GM12878 (cell line): Measurements from ENCODE around the gene YEATS4. TPM values are rescaled to one million over a fixed set of nuclear protein-coding genes. Genes with fewer than 3 reads are reported as not detected.

ENCODE experiments used
- ATAC-seq: fragments of 200-7000 bp; cut with Tn5 transposase; 3 replicates; pipeline ENCODE4 v1.9.1; 2020; ENCODE audit warnings: mild to moderate bottlenecking, moderate library complexity
- BruUV-seq: library from RNA; stranded (reverse); fragments of 400-500 nt; replicated peaks from 2 replicates; lab custom pipeline; 2021; lab: Mats Ljungman, UMichigan
- CTCF ChIA-PET: fragments of 300-600 bp; sonication (Branson Sonifier 250); formaldehyde crosslinking; extraction: SDS; loops from one replicate; lab custom pipeline; 2021; ENCODE audit warnings: inconsistent platforms; lab: Yijun Ruan, JAX
- POLR2A ChIA-PET: fragments of 350-600 bp; formaldehyde crosslinking; extraction: SDS; loops from one replicate; lab custom pipeline; 2021; ENCODE audit warnings: inconsistent platforms; lab: Charles Lee
- RAD21 ChIA-PET: fragments of 300-600 bp; sonication (Branson Sonifier 250); formaldehyde crosslinking; loops from one replicate; lab custom pipeline; 2023; ENCODE audit warnings: antibody characterized with exemption; ENCODE audit not compliant: unreplicated experiment; lab: Charles Lee
- SMC1A ChIA-PET: fragments of 300-600 bp; sonication (Branson Sonifier 250); formaldehyde crosslinking; loops from one replicate; lab custom pipeline; 2023; ENCODE audit not compliant: unreplicated experiment, uncharacterized antibody; lab: Charles Lee
- DNase-seq: peaks from one replicate; pipeline ENCODE4 v3.0.0-alpha.2; 2011; ENCODE audit warnings: low read depth, low spot score
- FAIRE-seq: peaks from 3 replicates; lab custom pipeline; 2011; peaks lifted over from hg19 to GRCh38; lab: Jason Lieb, UNC
- H2AFZ ChIP-seq: 2 replicates; pipeline ENCODE4 v1.6.0; 2011; ENCODE audit warnings: low read depth, low read length, control low read depth; ENCODE audit not compliant: control insufficient read depth
- H3K27ac ChIP-seq: 2 replicates; pipeline ENCODE4 v1.5.1; 2011; ENCODE audit warnings: control low read depth; ENCODE audit not compliant: control insufficient read depth, insufficient read depth
- H3K27me3 ChIP-seq, 2 experiments: replicated peaks in 1 of 2; 2 replicates each; pipeline versions ENCODE4 v1.6.0 to v1.6.1; 2011; ENCODE audit warnings: low read length in 1 of 2; ENCODE audit not compliant: control insufficient read depth in 2 of 2, insufficient read depth in 2 of 2
- H3K36me3 ChIP-seq, 2 experiments: 2 replicates each; pipeline ENCODE4 v1.5.1; 2011; ENCODE audit warnings: low read length in 1 of 2; ENCODE audit not compliant: control insufficient read depth in 2 of 2, insufficient read depth in 2 of 2
- H3K4me1 ChIP-seq: 2 replicates; pipeline ENCODE4 v1.6.1; 2011; ENCODE audit warnings: mild to moderate bottlenecking, low read length, moderate library complexity, mixed read lengths; ENCODE audit not compliant: control insufficient read depth, insufficient read depth
- H3K4me2 ChIP-seq: 2 replicates; pipeline ENCODE4 v1.6.0; 2011; ENCODE audit warnings: control low read depth; ENCODE audit not compliant: control insufficient read depth, insufficient read depth
- H3K4me3 ChIP-seq: fragments of 200-600 bp; sonication (generic); 2 replicates; pipeline ENCODE4 v1.5.1; 2016
- H3K79me2 ChIP-seq: 2 replicates; pipeline ENCODE4 v1.6.0; 2011; ENCODE audit warnings: low read length; ENCODE audit not compliant: control insufficient read depth, insufficient read depth
- H3K9ac ChIP-seq: 2 replicates; pipeline ENCODE4 v1.8.0; 2011; ENCODE audit warnings: low read length, control low read depth, mixed read lengths; ENCODE audit not compliant: control insufficient read depth, insufficient read depth
- H3K9me3 ChIP-seq: replicated peaks from 3 replicates; pipeline ENCODE4 v1.5.1; 2011; ENCODE audit warnings: mild to moderate bottlenecking, low read length; ENCODE audit not compliant: control insufficient read depth, insufficient read depth
- H4K20me1 ChIP-seq: 2 replicates; pipeline ENCODE4 v1.6.0; 2011; ENCODE audit not compliant: control insufficient read depth, insufficient read depth
- BRCA1 ChIP-seq: IDR thresholded peaks from 2 replicates; pipeline ENCODE4 v1.6.1; 2011; ENCODE audit warnings: low read depth, low read length, improper control_type of control experiment
- CBFB ChIP-seq: IDR thresholded peaks from 2 replicates; pipeline ENCODE4 v1.6.1; 2016; ENCODE audit warnings: antibody characterized with exemption, low read depth
- CUX1 ChIP-seq: IDR thresholded peaks from 2 replicates; pipeline ENCODE4 v1.6.1; 2012; ENCODE audit warnings: improper control_type of control experiment, low read depth, low read length; ENCODE audit not compliant: insufficient replicate concordance
- GATAD2B ChIP-seq: fragments of 450-650 bp; conservative IDR thresholded peaks from 2 replicates; pipeline ENCODE4 v1.6.1; 2017; ENCODE audit warnings: low read depth, mild to moderate bottlenecking, moderate library complexity
- HCFC1 ChIP-seq: fragments of 150-350 bp; IDR thresholded peaks from 2 replicates; pipeline ENCODE4 v1.6.1; 2014; ENCODE audit warnings: low read length
- HDAC6 ChIP-seq: fragments of 200-600 bp; sonication (generic); IDR thresholded peaks from one replicate; pipeline ENCODE4 v1.8.0; 2017; ENCODE audit warnings: antibody characterized with exemption; ENCODE audit not compliant: unreplicated experiment
- HSF1 ChIP-seq: fragments of 150-350 bp; IDR thresholded peaks from 2 replicates; pipeline ENCODE4 v1.6.1; 2014; ENCODE audit warnings: mild to moderate bottlenecking, low read depth, low read length
- IRF5 ChIP-seq: fragments of 450-650 bp; IDR thresholded peaks from 2 replicates; pipeline ENCODE4 v1.6.1; 2017; ENCODE audit warnings: borderline replicate concordance
- KDM1A ChIP-seq: fragments of 200-600 bp; sonication (generic); IDR thresholded peaks from 2 replicates; pipeline ENCODE4 v1.6.1; 2016; ENCODE audit warnings: borderline replicate concordance
- NBN ChIP-seq: fragments of 450-650 bp; IDR thresholded peaks from 2 replicates; pipeline ENCODE4 v1.6.1; 2016
- NFXL1 ChIP-seq: fragments of 450-650 bp; IDR thresholded peaks from 2 replicates; pipeline ENCODE4 v1.6.1; 2017; ENCODE audit warnings: antibody characterized with exemption, mild to moderate bottlenecking, borderline replicate concordance
- NFYA ChIP-seq: IDR thresholded peaks from 2 replicates; pipeline ENCODE4 v1.6.1; 2011; ENCODE audit warnings: low read depth, mild to moderate bottlenecking, low read length, improper control_type of control experiment, borderline replicate concordance
- RBBP5 ChIP-seq: fragments of 200-600 bp; sonication (generic); conservative IDR thresholded peaks from 2 replicates; pipeline ENCODE4 v1.6.1; 2016
- SRF ChIP-seq, 2 experiments: IDR thresholded peaks; 2 replicates each; pipeline ENCODE4 v1.6.1; 2011; ENCODE audit warnings: low read depth in 2 of 2, low read length in 2 of 2, mild to moderate bottlenecking in 1 of 2, moderate library complexity in 1 of 2
- TARDBP ChIP-seq: IDR thresholded peaks from 2 replicates; pipeline ENCODE4 v1.6.1; 2016; ENCODE audit warnings: borderline replicate concordance
- WRNIP1 ChIP-seq: IDR thresholded peaks from 2 replicates; pipeline ENCODE4 v1.6.1; 2011; ENCODE audit warnings: low read depth, low read length, improper control_type of control experiment, borderline replicate concordance
- ZNF207 ChIP-seq: fragments of 450-650 bp; IDR thresholded peaks from 2 replicates; pipeline ENCODE4 v1.6.1; 2014; ENCODE audit warnings: antibody characterized with exemption, mild to moderate bottlenecking, borderline replicate concordance
- ZSCAN29 ChIP-seq: fragments of 450-650 bp; IDR thresholded peaks from 2 replicates; pipeline ENCODE4 v1.6.1; 2017; ENCODE audit warnings: mild to moderate bottlenecking, moderate library complexity
- WGBS: methylation state at CpG from one replicate; pipeline ENCODE4 v1.1.6; 2016; ENCODE audit warnings: low lambda C conversion rate; ENCODE audit not compliant: insufficient replicate concordance, insufficient coverage; ENCODE audit errors: missing lambda C conversion rate; 5-methylcytosine and 5-hydroxymethylcytosine counted together
- in situ Hi-C: fragments of 300-500 bp; cut with MboI; formaldehyde crosslinking; loops from 9 replicates; pipeline ENCODE4 v1.14.3; 2018; ENCODE audit warnings: mixed read lengths
- intact Hi-C: fragments of 100-400 bp; cut with micrococcal nuclease; formaldehyde crosslinking; loops from one replicate; pipeline ENCODE4 v1.14.2; 2022; ENCODE audit not compliant: unreplicated experiment
- polyA plus RNA-seq, 11 experiments: library from polyadenylated mRNA; depleted of rRNA in 4 of 11; unstranded in 6 of 11; stranded (reverse) in 5 of 11; fragments of >200 nt; fragmentation: Nextera tagmentation in 4 of 11; fragmentation: Illumina TruSeq in 1 of 11; extraction: Ambion mirVana in 4 of 11; extraction: Trizol in 1 of 11; gene quantifications; 1 replicate in 1 of 11; 2 replicates in 10 of 11; pipeline versions ENCODE4 v1.2.1 to v1.2.3, GENCODE V29; 2011 to 2016; ENCODE audit warnings: inconsistent platforms in 2 of 11, missing spikeins in 2 of 11, low read depth in 1 of 11
- total RNA-seq, 4 experiments: library from RNA; depleted of rRNA in 3 of 4; stranded (reverse); fragments of >200 nt in 3 of 4; fragmentation: Illumina TruSeq in 1 of 4; extraction: Trizol in 1 of 4; gene quantifications; 2 replicates each; pipeline versions ENCODE4 v1.2.1 to v1.2.3, GENCODE V29; 2013 to 2021

The YEATS4 gene
- total and polyA plus RNA-seq, 10 of the 15 experiments (the other 5 are each of a cell fraction or from before 2014, with no cell fraction given) = 23.8 to 45.4 (median 36.8) TPM

- Histone ChIP-seq H3K4me3 (no peak overlapping the region), H3K4me2 (no peak overlapping the region), H3K9ac (no peak overlapping the region), H3K79me2 (peaks cover 2% of the 10 kb centered on the region; the same call in 1 of the 2 replicates), H3K27me3 (no peaks in the 10 kb centered on the region), H3K4me1 (no peaks in the 10 kb centered on the region), H3K9me3 (no peaks in the 10 kb centered on the region), H2AFZ (no peak overlapping the region), H3K36me3 (peaks cover 0 to 24% of the 10 kb centered on the region in 2 experiments; a peak in 2 of 4 replicates), H4K20me1 (no peaks in the 10 kb centered on the region), H3K27ac (no peak overlapping the region)
- no peak for DNase-seq
- intact Hi-C loops = no loop called here
- no TSS peak for BruUV-seq
- ATAC-seq = no peak
- ChIA-PET CTCF (interaction anchor here (0.6 to 3.1 kb wide), 4 partner anchors 10 to 234 kb away, joined by 3 to 23 read pairs (median 6); no protein-coding TSS in a partner anchor), POLR2A (no interaction called here), RAD21 (interaction anchor here (0.6 to 2.6 kb wide), 2 partner anchors 10 to 226 kb away, joined by 4 to 10 read pairs; no protein-coding TSS in a partner anchor), SMC1A (interaction anchor here (1.0 kb wide), 1 partner anchor 203 kb away, joined by 4 read pairs; no protein-coding TSS in a partner anchor)
- 100% methylated on average over 1 of the region's 1 CpG for WGBS
- in situ Hi-C loops = no loop called here
- no peak for FAIRE-seq
- TF ChIP-seq HDAC6 (no peak), HCFC1 (no peak), ZSCAN29 (no peak), HSF1 (no peak), GATAD2B (no peak), BRCA1 (no peak), SRF (IDR thresholded peaks at IDR 0.05; ENCODE audit: low read depth in 2 of 2, low read length in 2 of 2) (no peak), CUX1 (no peak), ZNF207 (no peak), IRF5 (no peak), TARDBP (no peak), NFXL1 (no peak), NFYA (no peak), KDM1A (no peak), WRNIP1 (no peak), NBN (no peak), CBFB (no peak), RBBP5 (no peak)
Observed at GRCh38 chr12:69368171-69368570, 8.6 kb downstream of the YEATS4 start.
